Activated CD8-positive, alpha-beta memory T cell treated with anti-CD3 and anti-CD28 coated beads, Interleukin-2, amount 50 U/mL, for 4 hours (primary cell): ENCODE measurements around the gene MDC1.
"Not testable (repeated sequence)": the region's sequence is repeated elsewhere in the genome, so short reads cannot be mapped to it uniquely, and the experiment has no call there.

Experiments
- DNase-seq: peaks from one replicate; pipeline ENCODE4 v3.0.0-alpha.2; 2020

Gene MDC1

GRCh38 chr6:30717129-30717844 is at the start of gene MDC1:
Gene MDC1, minus strand, starts transcription at chr6:30717281. Its CDS starts 2,106 bp downstream, at chr6:30715175.
- peak; percentile 98 for DNase-seq

DNA sequence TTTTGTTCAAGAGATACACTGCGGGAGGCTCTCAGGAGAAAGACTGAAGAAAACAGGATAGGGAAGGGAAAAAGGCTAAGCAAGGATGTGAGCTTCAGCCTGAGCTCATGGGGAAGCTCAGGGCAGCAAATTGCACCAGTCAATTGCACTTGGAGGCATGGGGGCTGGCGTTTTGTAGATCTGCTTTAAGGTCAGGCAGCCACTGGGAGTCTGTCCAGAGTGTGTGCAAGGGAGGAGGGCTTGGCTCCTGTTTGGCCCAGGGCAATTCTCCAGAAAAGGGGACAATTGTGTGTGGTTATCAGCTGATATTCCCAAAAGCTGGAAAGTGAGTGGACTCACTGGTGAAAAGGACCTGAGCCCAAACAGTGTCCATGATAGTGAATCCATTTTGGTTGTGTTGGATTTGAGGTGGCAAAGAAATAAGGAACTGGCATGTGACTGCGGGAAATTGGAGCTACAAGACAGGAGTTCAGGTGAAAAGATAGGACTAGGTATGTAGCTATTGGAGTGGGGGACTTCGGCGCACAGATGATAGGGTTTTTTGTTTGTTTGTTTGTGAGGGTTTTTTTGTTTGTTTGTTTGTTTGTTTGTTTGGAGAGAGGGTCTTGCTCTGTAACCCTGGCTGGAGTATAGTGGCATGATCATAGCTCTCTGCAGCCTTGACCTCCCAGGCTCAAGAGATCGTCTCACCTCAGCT is 49.5 kb upstream of the MDC1 start:
- no peak for DNase-seq

DNA sequence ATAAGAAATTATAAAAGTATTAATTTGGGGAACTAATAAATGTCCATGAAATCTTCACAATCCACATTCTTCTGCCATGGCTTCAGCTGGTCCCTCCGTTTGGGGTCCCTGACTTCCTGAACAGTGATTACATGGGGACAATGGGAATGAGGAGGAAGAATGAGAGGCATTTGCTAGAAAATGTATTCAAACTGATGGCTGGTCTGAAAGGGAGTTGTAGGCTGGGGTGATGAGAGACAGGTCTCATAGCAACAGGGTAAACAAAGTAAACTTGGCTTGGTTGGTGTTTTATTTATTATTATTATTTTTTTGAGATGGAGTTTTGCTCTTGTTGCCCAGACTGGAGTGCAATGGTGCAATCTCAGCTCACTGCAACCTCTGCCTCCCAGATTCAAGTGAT is 48.4 kb upstream of the MDC1 start:
- not testable (repeated sequence) for DNase-seq

GRCh38 chr6:30764490-30765043 is 47.5 kb upstream of the MDC1 start:
- DNase-seq = not testable (repeated sequence)

GRCh38 chr6:30763618-30764489 is 46.8 kb upstream of the MDC1 start:
- DNase-seq = no peak

DNA sequence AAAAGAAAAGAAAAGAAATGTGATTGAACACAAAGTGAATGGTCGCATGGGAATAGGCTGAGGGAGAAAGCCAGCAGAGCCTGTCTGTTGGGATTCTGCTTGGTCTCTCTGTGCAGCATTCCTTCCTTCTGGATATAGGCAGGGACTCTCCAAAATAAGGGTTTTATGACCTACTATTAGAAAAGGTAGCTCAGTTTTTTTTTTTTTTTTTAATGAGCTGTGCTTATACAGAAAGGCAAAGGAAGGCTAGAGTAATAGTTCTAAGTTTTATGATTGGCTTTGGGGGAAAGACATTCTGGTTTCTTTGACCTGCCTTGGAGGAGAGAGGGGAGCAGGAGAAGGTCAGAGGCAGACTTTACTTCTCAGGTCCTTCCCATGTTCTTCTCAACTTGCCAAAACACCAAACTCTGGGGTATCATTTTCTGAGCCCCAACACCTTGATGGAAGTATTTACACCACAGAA is 46.1 kb upstream of the MDC1 start:
- DNase-seq = no peak

GRCh38 chr6:30761791-30762429 is 44.8 kb upstream of the MDC1 start:
- no peak for DNase-seq

DNA sequence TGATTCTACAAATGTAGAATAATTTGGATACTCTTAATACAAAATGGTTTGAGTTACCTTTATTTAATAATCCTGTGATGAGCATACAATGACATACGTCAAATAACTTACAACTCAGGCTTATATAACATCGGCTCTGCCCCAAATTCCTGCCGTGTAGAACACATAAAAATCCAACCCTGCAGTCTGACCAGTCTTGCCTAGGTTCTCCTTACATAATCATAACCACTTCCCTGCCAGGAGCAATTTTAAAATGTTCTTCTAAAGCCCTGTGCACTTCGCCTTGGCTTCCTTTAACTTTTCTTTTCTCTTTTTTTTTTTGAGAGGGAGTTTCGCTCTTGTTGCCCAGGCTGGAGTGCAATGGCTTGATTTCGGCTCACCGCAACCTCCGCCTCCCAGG is 43.5 kb upstream of the MDC1 start:
- DNase-seq = no peak

DNA sequence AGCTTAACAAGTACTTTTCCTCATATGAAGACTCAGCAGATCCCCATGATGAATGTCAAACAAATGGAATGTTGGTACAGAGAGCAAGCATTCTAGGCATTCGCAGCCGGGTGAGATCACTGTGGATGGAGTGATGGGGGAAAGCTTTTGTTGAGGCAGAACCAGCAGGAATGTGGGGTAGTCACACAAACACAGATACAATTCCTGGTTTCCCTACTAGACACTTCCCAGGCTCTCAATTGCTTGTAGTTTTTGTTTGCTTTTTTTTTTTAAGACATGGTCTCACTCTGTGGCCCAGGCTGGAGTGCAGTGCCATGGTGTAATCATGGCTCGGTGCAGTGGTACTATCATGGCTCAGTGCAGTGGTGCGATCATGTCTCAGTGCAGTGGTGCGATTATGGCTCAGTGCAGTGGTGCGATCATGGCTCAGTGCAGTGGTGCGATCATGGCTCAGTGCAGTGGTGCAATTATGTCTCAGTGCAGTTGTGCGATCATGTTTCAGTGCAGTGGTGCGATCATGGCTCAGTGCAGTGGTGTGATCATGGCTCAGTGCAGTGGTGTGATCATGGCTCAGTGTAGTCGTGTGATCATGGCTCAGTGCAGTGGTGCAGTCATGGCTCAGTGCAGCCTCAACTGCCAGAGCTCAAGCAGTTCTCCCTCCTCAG is 42.6 kb upstream of the MDC1 start:
- DNase-seq = no peak

DNA sequence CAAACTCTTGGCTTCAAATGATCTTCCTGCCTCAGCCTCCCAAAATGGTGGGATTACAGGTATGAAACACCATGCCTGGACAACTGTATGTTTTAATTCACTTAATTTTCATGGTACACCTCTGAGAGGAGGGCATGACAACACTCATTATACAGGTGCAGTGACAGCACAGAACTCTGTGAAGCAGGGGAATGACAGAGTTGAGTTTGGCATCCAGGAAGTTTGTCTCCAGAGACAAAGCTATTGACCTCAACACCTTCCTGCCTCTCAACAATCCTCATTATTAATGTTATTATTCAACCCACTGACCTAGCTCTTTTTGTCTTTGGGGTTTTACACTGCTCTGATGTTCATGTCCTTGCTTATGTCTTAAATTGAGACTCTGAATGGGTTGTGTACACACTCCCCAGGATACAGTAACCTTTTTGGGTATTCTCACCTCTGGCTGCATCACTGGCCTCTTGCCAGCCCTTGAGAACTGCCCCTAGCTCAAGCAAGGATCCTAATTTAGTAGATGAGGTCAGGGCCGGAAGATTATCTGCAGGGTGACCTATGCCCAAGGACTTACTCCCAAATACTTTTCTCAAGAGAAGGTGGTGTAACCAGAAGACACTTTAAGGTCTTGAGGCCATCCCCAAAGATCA is 40.3 kb upstream of the MDC1 start:
- DNase-seq = no peak

DNA sequence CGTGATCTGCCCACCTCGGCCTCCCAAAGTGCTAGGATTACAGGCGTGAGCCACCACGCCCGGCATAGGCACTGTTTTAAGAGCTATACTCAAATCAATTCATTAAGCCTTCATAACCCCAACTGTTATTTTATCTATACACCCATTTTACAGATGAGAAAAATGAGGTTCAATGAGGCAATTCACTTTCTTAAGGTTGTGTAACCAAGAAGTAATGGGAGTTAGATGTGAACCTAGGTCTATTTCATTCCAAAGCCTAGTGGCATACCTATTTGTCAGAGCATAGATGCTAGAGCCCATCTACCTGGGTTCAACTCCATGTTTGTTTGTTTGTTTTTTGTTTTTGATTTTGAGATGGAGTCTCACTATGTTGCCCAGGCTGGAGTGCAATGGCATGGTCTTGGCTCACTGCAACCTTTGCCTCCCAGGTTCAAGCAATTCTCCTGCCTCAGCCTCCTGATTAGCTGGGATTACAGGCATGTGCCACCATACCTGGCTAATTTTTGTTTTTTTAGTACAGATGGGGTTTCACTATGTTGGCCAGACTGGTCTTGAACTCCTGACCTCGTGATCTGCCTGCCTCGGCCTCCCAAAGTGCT is 39.4 kb upstream of the MDC1 start:
- not testable (repeated sequence) for DNase-seq

- no peak for DNase-seq
Measured at GRCh38 chr6:30754631-30755030, 37.5 kb upstream of the MDC1 start.

- no peak for DNase-seq
Measured at GRCh38 chr6:30752157-30752927, 35.3 kb upstream of the MDC1 start.

GRCh38 chr6:30750379-30750668 is 33.2 kb upstream of the MDC1 start:
- no peak for DNase-seq

DNA sequence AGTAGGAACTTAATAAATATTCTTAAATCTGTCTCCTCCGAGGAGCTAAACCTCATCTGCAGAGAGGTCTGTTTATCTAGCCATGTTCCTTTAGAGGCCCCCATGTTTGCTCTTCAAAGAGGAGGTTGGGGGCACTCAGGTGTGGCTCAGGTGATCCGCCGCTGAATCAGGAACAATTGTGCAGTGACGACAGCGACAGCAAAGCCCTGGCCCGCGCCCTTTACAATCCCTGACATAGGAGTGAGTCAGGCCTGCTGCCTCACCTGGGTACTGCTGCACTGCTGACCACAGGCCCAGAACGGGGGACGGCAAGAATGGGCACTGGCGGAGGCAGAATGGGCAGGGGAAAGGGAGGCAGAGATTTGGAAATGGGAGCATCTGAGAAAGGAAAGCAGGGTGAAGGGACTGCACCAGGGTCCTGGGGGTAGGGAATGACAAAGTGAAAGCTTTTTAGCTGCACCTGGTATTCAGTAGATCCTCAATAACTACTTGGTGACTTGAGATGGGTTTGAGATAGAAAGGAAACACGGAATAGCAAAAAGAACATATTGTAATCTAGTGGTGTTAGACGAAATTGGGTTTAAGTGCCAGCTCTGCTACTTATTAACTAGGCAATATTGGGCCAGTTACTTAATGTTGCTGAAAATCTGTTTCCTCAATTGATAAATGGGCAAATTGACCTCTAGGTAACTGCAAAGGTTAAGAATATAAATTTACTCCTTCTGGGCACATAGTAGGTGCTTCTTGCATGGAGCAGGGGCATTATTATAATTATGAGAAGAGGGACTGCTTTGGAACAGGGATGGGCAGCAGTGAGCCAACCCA is 32.7 kb upstream of the MDC1 start:
- DNase-seq = no peak

DNA sequence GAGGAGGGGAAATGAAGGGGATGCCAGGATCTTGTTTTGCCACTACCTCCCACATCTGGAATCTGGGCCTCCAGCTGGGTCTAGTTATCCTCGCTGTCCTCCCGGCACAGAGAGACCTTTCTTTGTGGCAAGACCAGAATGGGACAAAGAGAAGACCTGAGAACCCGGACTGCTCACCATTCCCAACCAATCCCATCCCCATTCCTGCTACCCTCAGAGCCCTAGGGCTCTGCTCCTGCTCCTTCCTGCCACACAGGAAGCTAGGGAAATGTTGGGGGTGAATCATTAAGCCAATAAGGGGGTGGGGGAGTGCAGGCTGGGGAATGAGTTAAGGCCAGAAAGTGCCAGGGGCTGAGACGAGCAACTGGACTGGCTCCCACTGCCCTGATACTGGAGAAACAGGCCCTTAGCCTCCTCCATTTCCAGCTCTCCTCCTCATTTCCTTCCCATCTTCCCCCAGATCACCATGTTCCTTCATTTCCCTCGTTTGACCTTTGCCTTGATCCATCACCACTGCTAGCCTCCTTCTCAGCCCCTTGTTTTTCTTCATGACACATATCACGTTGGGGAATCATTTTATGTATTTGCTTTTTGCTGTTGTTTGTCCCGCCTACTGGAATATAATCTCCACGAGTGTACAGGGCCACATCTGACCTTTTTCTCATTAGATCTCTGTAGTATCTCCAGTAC is 31.9 kb upstream of the MDC1 start:
- DNase-seq = no peak

GRCh38 chr6:30747902-30748769 is 31.1 kb upstream of the MDC1 start:
- no peak for DNase-seq

- DNase-seq = no peak
Measured at GRCh38 chr6:30747300-30747687, 30.2 kb upstream of the MDC1 start.
